Muscle of back (tissue), 11 donors: ENCODE results near the gene ZBTB7C. TPM values are rescaled to one million over a fixed set of nuclear protein-coding genes. Genes with fewer than 3 reads are reported as not detected.

ENCODE experiments used
- DNase-seq, 3 donors: peaks; one replicate each; pipeline versions ENCODE4 v3.0.0 to v3.0.0-alpha.2; 2013
- polyA plus RNA-seq, 10 donors: library from polyadenylated mRNA; unstranded; fragments of 120-200 nt; gene quantifications; one replicate each; pipeline ENCODE4 v1.2.1, GENCODE V29; 2013; ENCODE audit not compliant: insufficient read length in 10 of 10

ZBTB7C gene
- polyA plus RNA-seq, 10 donors: 2.6 to 5.8 (median 3.8) TPM

- no peak for DNase-seq
Observed at GRCh38 chr18:48149020-48149685, 260.0 kb downstream of the ZBTB7C start.

- no peak for DNase-seq
Observed at GRCh38 chr18:48142994-48143393, 266.2 kb downstream of the ZBTB7C start.

GRCh38 chr18:48142353-48142752 is 266.8 kb downstream of the ZBTB7C start:
- DNase-seq: peak in 1 of 3 donors; percentile 2

- no peak for DNase-seq
Observed at GRCh38 chr18:48140731-48141130, 268.5 kb downstream of the ZBTB7C start.

GRCh38 chr18:48139431-48140347 is 269.5 kb downstream of the ZBTB7C start:
- DNase-seq: peak in 2 of 3 donors; percentile 40 to 56

GRCh38 chr18:48138660-48139430 is 270.3 kb downstream of the ZBTB7C start:
- no peak for DNase-seq

- DNase-seq: no peak
Observed at GRCh38 chr18:48138210-48138609, 271.0 kb downstream of the ZBTB7C start.

- peak in 1 of 3 donors; percentile 44 for DNase-seq
Observed at GRCh38 chr18:48137374-48138081, 271.7 kb downstream of the ZBTB7C start.

- DNase-seq: peak in 2 of 3 donors; percentile 31 to 64
Observed at GRCh38 chr18:48136827-48137373, 272.3 kb downstream of the ZBTB7C start.

GRCh38 chr18:48136051-48136826 is 272.9 kb downstream of the ZBTB7C start:
- DNase-seq: peak in 1 of 3 donors; percentile 66

GRCh38 chr18:48135436-48135966 is 273.7 kb downstream of the ZBTB7C start:
- DNase-seq: no peak

GRCh38 chr18:48134609-48135008 is 274.6 kb downstream of the ZBTB7C start:
- DNase-seq: no peak

- peak; percentile 54 to 82 (median 62) for DNase-seq
Observed at GRCh38 chr18:48133671-48134251, 275.4 kb downstream of the ZBTB7C start.

GRCh38 chr18:48132797-48133655 is 276.2 kb downstream of the ZBTB7C start:
- DNase-seq: peak; percentile 43 to 73 (median 58)

- DNase-seq: no peak
Observed at GRCh38 chr18:48131042-48131441, 278.1 kb downstream of the ZBTB7C start.

GRCh38 chr18:48129621-48130082 is 279.5 kb downstream of the ZBTB7C start:
- DNase-seq: peak; percentile 71 to 85 (median 73)

GRCh38 chr18:48127606-48128005 is 281.6 kb downstream of the ZBTB7C start:
- DNase-seq: peak; percentile 35 to 85 (median 62)

- DNase-seq: no peak
Observed at GRCh38 chr18:48126240-48126639, 282.9 kb downstream of the ZBTB7C start.
